Kidney epithelial cell (primary cell): ENCODE data around the gene CARMIL3. TPM values are rescaled to one million over a fixed set of nuclear protein-coding genes. Genes with fewer than 3 reads are reported as not detected.
"Not testable (repeated sequence)": the region's sequence is repeated elsewhere in the genome, so short reads cannot be mapped to it uniquely, and the experiment has no call there.

ENCODE experiments used
- DNase-seq: peaks from one replicate; pipeline ENCODE4 v3.0.0-alpha.2; 2010; ENCODE audit warnings: low read depth
- H3K27me3 ChIP-seq: 2 replicates; pipeline ENCODE4 v1.6.0; 2011; ENCODE audit warnings: low read length; ENCODE audit not compliant: control insufficient read depth, insufficient read depth
- H3K36me3 ChIP-seq: 2 replicates; pipeline ENCODE4 v1.5.1; 2011; ENCODE audit warnings: low read length; ENCODE audit not compliant: control insufficient read depth, insufficient read depth
- H3K4me3 ChIP-seq: 2 replicates; pipeline ENCODE4 v1.5.1; 2011; ENCODE audit warnings: low read depth, mild to moderate bottlenecking, control low read depth, low read length
- CTCF ChIP-seq: IDR thresholded peaks from 2 replicates; pipeline ENCODE4 v1.5.1; 2011; ENCODE audit warnings: mild to moderate bottlenecking, moderate library complexity, low read length, control low read depth, inconsistent platforms; ENCODE audit not compliant: insufficient read depth, poor library complexity, severe bottlenecking
- total RNA-seq: library from RNA; depleted of rRNA; stranded (reverse); fragments of >200 nt; gene quantifications from 2 replicates; pipeline ENCODE4 v1.2.3, GENCODE V29; 2015

Gene CARMIL3
- total RNA-seq, 1 donor from 2014 or later: 1.5 TPM

- not testable (repeated sequence) for H3K4me3 ChIP-seq, DNase-seq, H3K36me3 ChIP-seq, H3K27me3 ChIP-seq
- TF ChIP-seq CTCF: peak; percentile 13
Observed at GRCh38 chr14:24019944-24020343, 31.9 kb upstream of the CARMIL3 start.

- not testable (repeated sequence) for DNase-seq, H3K36me3 ChIP-seq, H3K4me3 ChIP-seq, H3K27me3 ChIP-seq
Observed at GRCh38 chr14:24020520-24020919, 31.3 kb upstream of the CARMIL3 start.

- not testable (repeated sequence) for H3K4me3 ChIP-seq, H3K27me3 ChIP-seq, H3K36me3 ChIP-seq, DNase-seq
Observed at GRCh38 chr14:24024939-24025418, 26.8 kb upstream of the CARMIL3 start.

GRCh38 chr14:24029687-24030086 is 22.1 kb upstream of the CARMIL3 start:
- not testable (repeated sequence) for H3K27me3 ChIP-seq, H3K36me3 ChIP-seq, DNase-seq, H3K4me3 ChIP-seq

- H3K36me3 ChIP-seq, H3K4me3 ChIP-seq, DNase-seq, H3K27me3 ChIP-seq: not testable (repeated sequence)
Observed at GRCh38 chr14:24031331-24031730, 20.5 kb upstream of the CARMIL3 start.

- TF ChIP-seq CTCF: no peak
- H3K36me3 ChIP-seq: no peaks in the 10 kb centered on the region
- no peak for DNase-seq
- no peaks in the 10 kb centered on the region for H3K27me3 ChIP-seq
- no peak overlapping the region for H3K4me3 ChIP-seq
Observed at GRCh38 chr14:24032727-24033418, 18.9 kb upstream of the CARMIL3 start.

- not testable (repeated sequence) for DNase-seq, H3K36me3 ChIP-seq, H3K27me3 ChIP-seq
- peak overlapping the region; percentile 45 for H3K4me3 ChIP-seq
Observed at GRCh38 chr14:24035769-24036168, 16.0 kb upstream of the CARMIL3 start.

GRCh38 chr14:24036169-24036962 is 15.4 kb upstream of the CARMIL3 start:
- Histone ChIP-seq H3K36me3 (no peaks in the 10 kb centered on the region), H3K27me3 (no peaks in the 10 kb centered on the region), H3K4me3 (peak overlapping the region; percentile 45)
- DNase-seq: no peak
- TF ChIP-seq CTCF: peak; percentile 86

- peak overlapping the region; percentile 45 for H3K4me3 ChIP-seq
- DNase-seq, H3K27me3 ChIP-seq, H3K36me3 ChIP-seq: not testable (repeated sequence)
Observed at GRCh38 chr14:24036963-24037657, 14.7 kb upstream of the CARMIL3 start.
